HEK293 (cell line): ENCODE data around the gene ATP5F1D.

ENCODE experiments used
- BCL11B ChIP-seq: fragments of 450-650 bp; formaldehyde crosslinking; IDR thresholded peaks from 2 replicates; pipeline ENCODE4 v1.5.1; 2016; ENCODE audit warnings: low read depth, missing biosample characterization, missing genetic modification characterization
- HOXC10 ChIP-seq: sonication (generic); formaldehyde crosslinking; IDR thresholded peaks from 2 replicates; pipeline ENCODE4 v1.8.1; 2023; ENCODE audit warnings: mild to moderate bottlenecking, missing genetic modification reagents
- PBX3 ChIP-seq: sonication (generic); formaldehyde crosslinking; IDR thresholded peaks from 2 replicates; pipeline ENCODE4 v1.8.1; 2022; ENCODE audit warnings: mild to moderate bottlenecking, moderate library complexity, missing genetic modification reagents
- PRDM10 ChIP-seq: fragments of 450-650 bp; formaldehyde crosslinking; IDR thresholded peaks from 2 replicates; pipeline ENCODE4 v1.5.1; 2016; ENCODE audit warnings: missing biosample characterization, missing genetic modification characterization
- RBAK ChIP-seq: fragments of 450-650 bp; formaldehyde crosslinking; IDR thresholded peaks from 2 replicates; pipeline ENCODE4 v1.5.1; 2016; ENCODE audit warnings: missing biosample characterization, missing genetic modification characterization
- SP2 ChIP-seq: fragments of 450-650 bp; formaldehyde crosslinking; IDR thresholded peaks from 2 replicates; pipeline ENCODE4 v1.5.1; 2016; ENCODE audit warnings: missing biosample characterization, missing genetic modification characterization
- TSHZ1 ChIP-seq: fragments of 450-650 bp; formaldehyde crosslinking; IDR thresholded peaks from 2 replicates; pipeline ENCODE4 v1.5.1; 2016; ENCODE audit warnings: missing biosample characterization, missing genetic modification characterization, borderline replicate concordance
- ZBTB11 ChIP-seq: fragments of 450-650 bp; formaldehyde crosslinking; conservative IDR thresholded peaks from 2 replicates; pipeline ENCODE4 v1.5.1; 2016; ENCODE audit warnings: low read depth, missing biosample characterization, missing genetic modification characterization
- ZBTB17 ChIP-seq: fragments of 450-650 bp; formaldehyde crosslinking; IDR thresholded peaks from 2 replicates; pipeline ENCODE4 v1.5.1; 2016; ENCODE audit warnings: missing biosample characterization, missing genetic modification characterization
- ZNF112 ChIP-seq: fragments of 450-650 bp; formaldehyde crosslinking; IDR thresholded peaks from 2 replicates; pipeline ENCODE4 v1.5.0; 2017; ENCODE audit warnings: missing biosample characterization, missing genetic modification characterization
- ZNF169 ChIP-seq: fragments of 450-650 bp; formaldehyde crosslinking; IDR thresholded peaks from 2 replicates; pipeline ENCODE4 v1.5.1; 2016; ENCODE audit warnings: missing biosample characterization, missing genetic modification characterization
- ZNF19 ChIP-seq: fragments of 450-650 bp; formaldehyde crosslinking; IDR thresholded peaks from 2 replicates; pipeline ENCODE4; 2016; ENCODE audit warnings: missing biosample characterization, missing genetic modification characterization, low read depth
- ZNF211 ChIP-seq: fragments of 450-650 bp; formaldehyde crosslinking; IDR thresholded peaks from 2 replicates; pipeline ENCODE4 v1.5.1; 2016; ENCODE audit warnings: low read depth, missing biosample characterization, missing genetic modification characterization
- ZNF23 ChIP-seq: fragments of 450-650 bp; formaldehyde crosslinking; IDR thresholded peaks from 2 replicates; pipeline ENCODE4 v1.5.1; 2016; ENCODE audit warnings: missing biosample characterization, missing genetic modification characterization, borderline replicate concordance
- ZNF239 ChIP-seq: fragments of 450-650 bp; formaldehyde crosslinking; IDR thresholded peaks from 2 replicates; pipeline ENCODE4 v1.5.1; 2016; ENCODE audit warnings: missing biosample characterization, missing genetic modification characterization
- ZNF26 ChIP-seq: fragments of 450-650 bp; formaldehyde crosslinking; IDR thresholded peaks from 2 replicates; pipeline ENCODE4 v1.5.1; 2016; ENCODE audit warnings: missing biosample characterization, missing genetic modification characterization
- ZNF274 ChIP-seq, 2 experiments: fragments of 200-500 bp in 1 of 2; fragments of 450-650 bp in 1 of 2; sonication (Bioruptor generic) in 1 of 2; formaldehyde crosslinking in 1 of 2; IDR thresholded peaks; 2 replicates each; pipeline versions ENCODE4 v1.5.1 to v1.6.1; 2014 to 2016; ENCODE audit warnings: borderline replicate concordance in 1 of 2, inconsistent platforms in 1 of 2, low read length in 1 of 2, missing biosample characterization in 1 of 2, missing genetic modification characterization in 1 of 2
- ZNF302 ChIP-seq: fragments of 450-650 bp; formaldehyde crosslinking; IDR thresholded peaks from 2 replicates; pipeline ENCODE4 v1.5.1; 2016; ENCODE audit warnings: missing biosample characterization, missing genetic modification characterization, low read depth
- ZNF335 ChIP-seq: fragments of 450-650 bp; formaldehyde crosslinking; conservative IDR thresholded peaks from 2 replicates; pipeline ENCODE4 v1.5.1; 2016; ENCODE audit warnings: missing biosample characterization, missing genetic modification characterization
- ZNF416 ChIP-seq: fragments of 450-650 bp; formaldehyde crosslinking; IDR thresholded peaks from 2 replicates; pipeline ENCODE4 v1.5.1; 2016; ENCODE audit warnings: missing biosample characterization, missing genetic modification characterization
- ZNF426 ChIP-seq: fragments of 450-650 bp; formaldehyde crosslinking; IDR thresholded peaks from 2 replicates; pipeline ENCODE4 v1.5.1; 2017; ENCODE audit warnings: missing biosample characterization, missing genetic modification characterization, mild to moderate bottlenecking, inconsistent platforms, moderate library complexity
- ZNF433 ChIP-seq: fragments of 450-650 bp; formaldehyde crosslinking; IDR thresholded peaks from 2 replicates; pipeline ENCODE4 v1.5.1; 2016; ENCODE audit warnings: missing biosample characterization, missing genetic modification characterization, low read depth
- ZNF600 ChIP-seq: fragments of 450-650 bp; formaldehyde crosslinking; IDR thresholded peaks from 2 replicates; pipeline ENCODE4 v1.5.1; 2016; ENCODE audit warnings: missing biosample characterization, missing genetic modification characterization
- ZNF623 ChIP-seq: fragments of 450-650 bp; formaldehyde crosslinking; IDR thresholded peaks from 2 replicates; pipeline ENCODE4 v1.5.1; 2016; ENCODE audit warnings: missing biosample characterization, missing genetic modification characterization
- ZNF677 ChIP-seq: fragments of 450-650 bp; IDR thresholded peaks from 2 replicates; pipeline ENCODE4 v1.5.0; 2018; ENCODE audit warnings: missing biosample characterization, mild to moderate bottlenecking, missing genetic modification characterization, moderate library complexity
- ZNF768 ChIP-seq: fragments of 450-650 bp; formaldehyde crosslinking; IDR thresholded peaks from 2 replicates; pipeline ENCODE4 v1.5.1; 2018; ENCODE audit warnings: missing biosample characterization, mild to moderate bottlenecking, missing genetic modification characterization
- ZNF843 ChIP-seq: fragments of 450-650 bp; formaldehyde crosslinking; IDR thresholded peaks from 2 replicates; pipeline ENCODE4 v1.5.1; 2016; ENCODE audit warnings: missing biosample characterization, missing genetic modification characterization

ATP5F1D gene

GRCh38 chr19:1259206-1259875 is 17.8 kb downstream of the ATP5F1D start (continued):
- no peak for TF ChIP-seq ZNF768 (tag by site-specific recombination)
- no peak for TF ChIP-seq ZNF26
- no peak for TF ChIP-seq ZNF169 (tag by site-specific recombination)
- TF ChIP-seq ZNF239 (tag by site-specific recombination), result no peak
- TF ChIP-seq PRDM10 (tag by site-specific recombination), result peak; percentile 92
- peak; percentile 51 for TF ChIP-seq ZNF843 (tag by site-specific recombination)
- TF ChIP-seq ZNF112 (tag by site-specific recombination), result no peak
- no peak for TF ChIP-seq ZNF274 (IDR thresholded peaks at IDR 0.05; ENCODE audit: low read length)
- TF ChIP-seq ZNF274 (tag by site-specific recombination; IDR thresholded peaks at IDR 0.05; ENCODE audit: borderline replicate concordance), result no peak
- TF ChIP-seq ZNF416 (tag by site-specific recombination), result no peak
- no peak for TF ChIP-seq ZNF19
- TF ChIP-seq ZBTB11 (tag by site-specific recombination), result peak; percentile 83
- no peak for TF ChIP-seq ZNF211 (tag by site-specific recombination)
- TF ChIP-seq ZNF302 (tag by site-specific recombination), result no peak
- TF ChIP-seq ZNF23, result no peak
- no peak for TF ChIP-seq ZNF426 (tag by site-specific recombination)
- TF ChIP-seq ZNF623 (tag by site-specific recombination), result no peak
- peak; percentile 81 for TF ChIP-seq ZNF600 (tag by site-specific recombination)
- no peak for TF ChIP-seq PBX3
- TF ChIP-seq RBAK (tag by site-specific recombination), result no peak
- TF ChIP-seq TSHZ1 (tag by site-specific recombination), result no peak
- TF ChIP-seq BCL11B (tag by site-specific recombination), result peak; percentile 19; the same call in 1 of the 2 replicates
- no peak for TF ChIP-seq ZNF677 (tag by site-specific recombination)
- no peak for TF ChIP-seq ZNF433 (tag by site-specific recombination)
- peak; percentile 83 for TF ChIP-seq SP2 (tag by site-specific recombination)
- no peak for TF ChIP-seq ZBTB17
- peak; percentile 99 for TF ChIP-seq ZNF335 (tag by site-specific recombination)
- TF ChIP-seq HOXC10 (CRISPR knock-in tag), result no peak
